GM10248 (cell line): Measurements from ENCODE around the gene SNRNP200.

ENCODE experiments used
- CTCF ChIA-PET: fragments of 300-600 bp; sonication (Branson Sonifier 250); formaldehyde crosslinking; extraction: SDS; loops from one replicate; lab custom pipeline; 2021; ENCODE audit warnings: antibody characterized with exemption; lab: Yijun Ruan, JAX
- POLR2A ChIA-PET: fragments of 350-650 bp; sonication (Branson Sonifier 250); formaldehyde crosslinking; extraction: SDS; loops from one replicate; lab custom pipeline; 2020; ENCODE audit warnings: antibody characterized with exemption; lab: Yijun Ruan, JAX
- DNase-seq: peaks from one replicate; pipeline ENCODE4 v3.0.0; 2012; ENCODE audit errors: extremely low spot score
- CTCF ChIP-seq: IDR thresholded peaks from 2 replicates; pipeline ENCODE4 v1.5.1; 2012; ENCODE audit warnings: mild to moderate bottlenecking, low read depth; ENCODE audit errors: extremely low read depth, missing control alignments, control extremely low read depth

Gene SNRNP200

DNA sequence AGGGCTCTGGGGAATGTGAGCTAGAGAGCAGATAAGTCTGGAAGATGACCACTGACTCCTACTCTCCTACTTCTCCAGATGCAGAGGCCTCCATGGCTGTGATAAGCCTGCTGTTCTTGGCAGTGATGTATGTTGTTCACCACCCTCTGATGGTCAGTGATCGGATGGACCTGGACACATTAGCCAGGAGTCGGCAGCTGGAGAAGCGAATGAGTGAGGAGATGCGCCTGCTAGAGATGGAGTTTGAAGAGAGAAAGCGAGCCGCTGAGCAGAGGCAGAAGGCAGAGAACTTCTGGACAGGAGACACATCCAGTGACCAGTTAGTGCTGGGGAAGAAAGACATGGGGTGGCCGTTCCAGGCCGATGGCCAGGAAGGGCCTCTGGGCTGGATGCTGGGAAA lies 21.2 kb upstream of the SNRNP200 start:
- no peak for DNase-seq
- TF ChIP-seq CTCF = no peak
- POLR2A ChIA-PET = no interaction called here
- CTCF ChIA-PET = interaction anchor here (2.0 to 5.6 kb wide), 2 partner anchors 10 to 183 kb away, joined by 6 to 30 read pairs; partner anchors contain the start of gene NCAPH

DNA sequence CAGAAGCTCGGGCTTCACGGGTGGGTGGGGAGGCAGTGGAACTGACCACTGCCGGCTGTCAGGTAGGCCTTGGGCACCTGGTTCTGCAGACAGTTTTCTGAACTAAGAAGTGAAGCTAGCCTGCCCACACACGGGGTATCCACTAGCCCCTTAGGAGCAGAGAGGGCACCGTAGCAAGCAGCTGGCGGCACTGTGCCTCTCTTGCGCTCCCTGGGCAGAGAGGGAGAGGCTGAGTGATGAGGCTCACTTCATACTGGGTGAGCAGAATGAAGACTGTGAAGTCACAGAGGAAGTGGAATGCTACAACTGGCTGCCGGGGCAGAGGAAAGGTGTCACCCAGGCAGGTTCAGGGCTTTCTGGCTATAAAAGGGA lies 20.5 kb upstream of the SNRNP200 start:
- TF ChIP-seq CTCF = no peak
- no peak for DNase-seq
- CTCF ChIA-PET = interaction anchor here (1.2 to 5.6 kb wide), 3 partner anchors 8 to 184 kb away, joined by 3 to 30 read pairs (median 6); partner anchors contain the start of gene NCAPH
- POLR2A ChIA-PET = interaction anchor here (0.6 to 1.5 kb wide), 2 partner anchors 10 to 207 kb away, joined by 4 to 12 read pairs; partner anchors contain the start of gene NCAPH

DNA sequence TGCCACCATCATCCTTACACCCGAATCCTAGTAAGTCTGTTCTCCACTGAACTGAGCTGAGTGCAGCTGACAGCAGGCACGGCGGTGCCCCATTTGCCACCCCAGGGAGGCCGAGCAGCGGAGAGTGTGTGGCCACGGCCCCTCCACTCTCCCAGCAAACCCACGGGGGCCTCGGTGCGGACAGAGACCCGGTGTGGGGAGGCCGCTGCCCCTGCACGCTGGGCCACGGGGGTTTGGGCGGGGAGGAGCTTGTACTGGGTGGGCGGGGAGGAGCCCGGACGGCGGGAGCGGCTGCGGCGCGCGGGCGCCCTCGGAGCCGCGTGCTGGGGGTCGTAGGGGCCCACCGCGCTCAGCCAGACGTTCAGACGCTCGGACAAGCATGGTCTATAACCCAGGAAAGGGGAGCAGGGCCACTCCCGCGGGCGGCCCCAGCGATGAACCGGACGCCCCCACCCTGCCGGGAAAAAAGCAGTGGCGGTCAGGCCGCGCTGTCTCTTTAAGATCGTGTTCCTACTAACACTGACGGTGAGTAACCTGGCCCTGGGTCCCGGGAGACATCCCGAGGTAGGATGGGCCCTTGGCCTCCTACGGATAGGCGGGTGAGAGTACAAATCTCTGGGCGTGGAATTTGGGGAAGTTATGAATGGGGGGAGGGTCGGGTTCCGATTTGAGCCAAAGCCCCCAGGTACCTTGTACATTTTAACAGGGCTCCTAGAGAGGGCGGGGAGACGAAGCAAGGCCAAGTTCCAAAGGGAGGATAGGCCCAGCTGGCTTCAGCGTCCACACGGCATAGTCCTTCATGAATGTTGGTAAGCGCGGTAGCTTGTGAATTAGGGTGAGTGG lies 19.9 kb upstream of the SNRNP200 start, which contains the start of gene ITPRIPL1:
Gene ITPRIPL1 (plus strand): TSS at position 277 of the 843 bp plus-strand sequence. CDS start 523 bp downstream, at position 800.
- peak; percentile 63 for DNase-seq
- CTCF ChIA-PET = interaction anchor here (0.8 to 5.6 kb wide), 10 partner anchors 9 to 208 kb away, joined by 3 to 30 read pairs (median 4); partner anchors contain the start of gene NCAPH
- POLR2A ChIA-PET = interaction anchor here (0.6 to 1.5 kb wide), 2 partner anchors 10 to 208 kb away, joined by 4 to 12 read pairs; partner anchors contain the start of gene NCAPH
- no peak for TF ChIP-seq CTCF

- CTCF ChIA-PET = interaction anchor here (0.8 to 5.6 kb wide), 10 partner anchors 8 to 208 kb away, joined by 3 to 30 read pairs (median 4); partner anchors contain the start of gene NCAPH
- POLR2A ChIA-PET = interaction anchor here (1.5 kb wide), 1 partner anchor 11 kb away, joined by 12 read pairs; the partner anchor contains the start of gene NCAPH
- no peak for TF ChIP-seq CTCF
- peak; percentile 48 for DNase-seq
Observed at GRCh38 chr2:96324721-96325040, 19.3 kb upstream of the SNRNP200 start.

DNA sequence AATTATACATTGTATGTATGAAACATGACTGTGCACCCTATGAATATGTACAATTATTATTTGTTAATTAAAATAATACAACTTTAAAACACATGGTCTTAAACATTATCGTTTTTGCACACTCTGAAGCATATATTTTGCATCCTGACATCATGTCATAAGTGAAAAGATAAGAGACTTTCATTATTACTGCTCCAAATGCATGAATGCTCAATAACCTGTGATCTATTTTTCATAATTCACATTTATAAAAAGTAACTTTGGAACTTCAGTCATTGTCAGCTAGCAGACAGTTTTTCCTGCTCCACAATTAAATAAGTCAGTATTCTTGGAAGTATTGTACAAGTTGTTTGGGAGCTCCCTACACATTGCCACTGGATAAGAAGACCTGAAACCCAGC lies 18.5 kb upstream of the SNRNP200 start:
- no peak for DNase-seq
- ChIA-PET CTCF (interaction anchor here (1.0 to 5.6 kb wide), 7 partner anchors 8 to 207 kb away, joined by 4 to 30 read pairs (median 5); partner anchors contain the start of gene NCAPH), POLR2A (no interaction called here)
- TF ChIP-seq CTCF = no peak

DNA sequence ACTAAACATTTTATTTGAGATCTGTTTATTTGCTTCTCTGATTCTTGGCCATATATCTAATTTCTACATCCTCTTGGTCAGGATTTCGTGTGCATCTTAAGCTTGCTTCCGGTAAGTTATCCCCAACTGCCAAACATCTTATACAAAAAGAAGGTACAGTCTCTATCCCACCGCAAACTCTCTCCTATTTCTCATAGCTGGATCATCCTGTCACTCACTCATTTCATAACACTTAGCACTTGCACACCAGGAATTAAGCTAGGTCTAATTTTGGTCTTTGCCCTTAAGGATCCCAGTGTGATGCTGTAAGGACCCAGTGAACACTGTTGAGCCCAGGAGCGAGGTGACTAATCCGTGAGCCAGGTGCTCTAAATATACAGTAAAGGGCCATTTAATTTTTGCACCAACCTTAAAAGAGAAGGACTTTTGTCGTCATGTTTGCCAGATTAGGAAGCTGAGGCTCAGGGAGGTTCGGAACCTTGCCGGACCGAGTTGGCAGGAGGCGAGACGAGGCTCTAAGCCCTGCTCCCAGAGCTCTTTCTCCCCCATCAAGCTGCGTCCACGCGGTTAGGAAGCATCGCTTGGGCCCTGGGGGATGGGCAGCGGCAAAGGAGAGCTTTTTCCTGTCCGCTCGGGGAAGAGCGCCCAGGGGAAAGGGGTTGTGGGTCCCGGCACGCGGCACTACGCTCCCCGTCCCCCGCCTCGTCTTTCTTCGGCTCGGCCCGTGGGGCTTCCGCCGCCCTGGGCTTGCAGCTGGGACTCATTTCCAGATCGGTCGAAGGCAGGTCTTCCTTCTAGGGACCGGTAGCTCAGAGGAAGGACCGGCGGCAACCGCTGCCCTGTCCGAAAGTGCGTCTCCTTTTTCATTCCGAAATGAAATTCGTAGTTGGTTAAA lies 15.6 kb upstream of the SNRNP200 start:
- no peak for TF ChIP-seq CTCF
- DNase-seq = peak; percentile 52
- ChIA-PET POLR2A (interaction anchor here (0.6 to 1.4 kb wide), 4 partner anchors 15 to 206 kb away, joined by 3 to 4 read pairs (median 4); partner anchors contain the start of genes ASTL and NCAPH), CTCF (interaction anchor here (0.8 to 3.6 kb wide), 14 partner anchors 10 to 233 kb away, joined by 3 to 27 read pairs (median 5); partner anchors contain the start of genes NCAPH and SNRNP200)
